ENCODE results near the gene STOX2.

GRCh38 chr4:183971929-183972490 is 66.9 kb downstream of the STOX2 start:
- no peak for TF ChIP-seq EZH2 (IDR thresholded peaks at IDR 0.05)
- TF ChIP-seq POLR2AphosphoS5 (IDR thresholded peaks at IDR 0.05; ENCODE audit: borderline replicate concordance, low read depth, low read length), result no peak

Data from SK-N-MC (cell line).